ENCODE data around the gene EZR.
A peak's percentile ranks its signal among the peaks of the same experiment; 100 is the strongest.
"Not testable (repeated sequence)": the region's sequence is repeated elsewhere in the genome, so short reads cannot be mapped to it uniquely, and the experiment has no call there.

Gene EZR

GRCh38 chr6:158852312-158853071, 33.3 kb upstream of the EZR start:
- TF ChIP-seq POLR2A (IDR thresholded peaks at IDR 0.05; ENCODE audit: low read length) (no peak), GATA1 (IDR thresholded peaks at IDR 0.05; ENCODE audit: low read depth, low read length) (no peak)
- DNase-seq: no peak

DNA sequence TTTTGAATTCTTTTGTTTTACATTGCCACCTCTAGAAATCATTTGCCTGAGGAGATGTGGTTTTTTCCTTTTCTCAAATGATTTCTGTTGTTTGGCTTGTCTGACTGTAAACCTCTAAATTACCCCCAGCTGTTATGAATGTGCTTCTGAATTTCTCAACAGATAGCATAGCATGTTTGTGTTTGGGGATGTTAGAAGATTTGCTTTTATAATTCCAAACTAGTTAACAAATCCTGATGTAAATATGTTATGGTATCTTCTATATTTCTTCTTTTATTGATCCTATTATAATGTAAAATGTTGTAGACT, 31.6 kb upstream of the EZR start:
- DNase-seq: no peak

GRCh38 chr6:158849899-158850806, 31.0 kb upstream of the EZR start:
- TF ChIP-seq POLR2A (IDR thresholded peaks at IDR 0.05; ENCODE audit: low read length) (peak; percentile 68), GATA1 (IDR thresholded peaks at IDR 0.05; ENCODE audit: low read depth, low read length) (no peak)
- peak; percentile 87 to 89 for DNase-seq

More for the DNA sequence above, 31.6 kb upstream of the EZR start:
- TF ChIP-seq GATA1 (IDR thresholded peaks at IDR 0.05; ENCODE audit: low read depth, low read length): no peak

GRCh38 chr6:158848490-158848895, 29.3 kb upstream of the EZR start:
- DNase-seq: no peak
- TF ChIP-seq GATA1 (IDR thresholded peaks at IDR 0.05; ENCODE audit: low read depth, low read length) (no peak), POLR2A (IDR thresholded peaks at IDR 0.05; ENCODE audit: low read length) (no peak)

DNA sequence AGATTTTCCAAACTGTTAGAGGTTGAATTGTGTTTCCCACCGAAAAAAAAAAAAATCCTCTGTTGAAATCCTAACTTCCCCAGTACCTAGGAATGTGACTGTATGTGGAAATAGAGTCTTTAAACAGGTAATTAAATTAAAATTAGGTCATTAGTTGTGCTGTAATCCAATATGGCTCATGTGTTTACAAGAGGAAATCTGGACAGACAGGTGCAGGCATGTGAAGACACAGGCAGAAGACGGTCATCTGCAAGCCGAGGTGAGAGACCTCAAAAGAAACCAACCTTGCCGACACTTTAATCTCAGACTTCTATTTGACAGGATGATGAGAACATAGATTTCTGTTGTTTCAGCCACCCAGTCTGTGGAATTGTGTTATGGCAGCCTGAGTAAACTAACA, 28.6 kb upstream of the EZR start:
- no peak for TF ChIP-seq GATA1 (IDR thresholded peaks at IDR 0.05; ENCODE audit: low read depth, low read length)
- TF ChIP-seq POLR2A (IDR thresholded peaks at IDR 0.05; ENCODE audit: low read length): no peak
- no peak for DNase-seq

DNA sequence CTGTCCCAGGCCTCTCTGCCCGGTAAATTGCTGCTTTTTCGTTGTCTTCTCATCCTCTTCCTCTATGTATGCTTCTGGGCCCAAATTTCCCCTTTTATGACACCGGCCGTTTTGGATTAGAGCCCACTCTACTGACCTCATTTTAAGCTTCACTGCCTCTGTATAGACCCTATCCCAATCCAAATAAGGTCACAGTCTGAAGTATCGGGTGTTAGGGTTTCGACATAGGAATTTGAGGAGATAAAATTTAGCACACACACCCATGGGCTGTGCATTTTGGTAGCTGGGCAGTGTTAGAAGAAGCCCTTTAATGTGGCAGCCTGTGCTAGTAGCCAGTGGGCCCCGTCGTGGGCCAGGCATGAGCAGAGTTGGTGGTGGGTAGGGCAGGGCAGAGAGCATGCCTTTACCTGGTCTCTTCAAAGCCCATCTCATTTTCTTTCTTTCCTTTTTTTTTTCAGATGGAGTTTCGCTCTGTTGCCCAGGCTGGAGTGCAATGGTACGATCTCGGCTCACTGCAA, 27.9 kb upstream of the EZR start:
- peak in 1 of 2 experiments; percentile 26 for DNase-seq
- no peak for TF ChIP-seq POLR2A (IDR thresholded peaks at IDR 0.05; ENCODE audit: low read length)
- TF ChIP-seq GATA1 (IDR thresholded peaks at IDR 0.05; ENCODE audit: low read depth, low read length): no peak

DNA sequence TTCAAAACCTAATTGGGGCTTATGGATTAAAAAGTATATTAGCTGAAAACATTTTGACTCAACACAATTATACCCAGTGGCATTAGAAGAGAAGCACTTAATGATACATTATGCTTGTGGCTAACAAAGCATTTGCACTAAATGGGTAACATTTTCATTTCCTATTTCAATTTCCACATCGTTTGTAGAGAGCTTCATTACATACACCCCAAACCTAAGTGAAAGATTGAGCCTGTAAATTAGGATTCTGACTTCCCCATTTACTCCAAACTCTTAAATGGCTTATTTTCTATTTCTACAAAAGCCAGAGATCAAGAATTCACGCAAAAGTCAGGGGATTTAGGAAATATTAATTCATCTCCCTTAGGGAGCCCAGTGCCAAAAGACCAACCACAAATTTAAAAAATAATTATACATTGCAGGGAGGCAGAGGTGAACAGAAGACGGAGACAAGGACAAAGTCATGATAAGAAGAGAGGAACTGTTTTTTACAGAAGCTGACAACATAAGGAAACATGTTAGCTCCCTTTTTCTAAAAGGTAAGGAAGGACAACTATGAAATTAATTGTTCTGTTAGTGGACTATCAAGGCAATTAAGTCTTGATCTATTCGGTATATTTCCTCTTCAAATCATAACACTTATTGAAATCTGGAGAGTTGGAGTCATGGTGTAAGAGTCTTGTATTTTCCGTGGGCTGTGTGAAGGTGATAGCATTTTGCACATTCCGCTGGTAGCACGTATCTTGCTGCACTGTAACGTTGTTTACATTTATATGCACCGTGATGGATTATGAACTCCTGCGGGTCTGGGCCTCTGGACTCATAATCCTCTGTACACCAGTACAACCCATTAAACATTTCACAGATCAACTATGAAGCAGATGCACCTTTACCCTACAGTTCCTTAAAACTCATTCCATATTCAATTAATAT, 24.8 kb upstream of the EZR start:
- TF ChIP-seq POLR2A (IDR thresholded peaks at IDR 0.05; ENCODE audit: low read length) (no peak), GATA1 (IDR thresholded peaks at IDR 0.05; ENCODE audit: low read depth, low read length) (no peak)
- no peak for DNase-seq

DNA sequence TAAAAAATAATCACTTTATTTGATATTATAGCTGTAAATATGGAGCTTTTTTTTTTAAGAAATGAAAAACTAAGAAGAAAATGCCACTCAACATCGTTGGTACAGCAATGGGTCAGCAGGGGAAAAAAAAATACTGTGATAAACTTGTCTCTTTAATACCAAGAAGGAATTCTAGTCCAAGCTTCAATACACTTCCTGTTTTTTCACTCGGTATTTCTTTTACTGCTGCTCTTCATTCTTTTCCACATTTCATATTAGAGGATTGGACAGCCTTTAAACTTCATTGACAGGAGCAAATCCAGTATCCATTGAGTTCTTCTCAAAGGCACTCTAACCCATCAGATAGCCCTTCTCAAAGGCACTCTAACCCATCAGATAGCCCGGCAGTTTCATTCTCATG, 22.2 kb upstream of the EZR start:
- TF ChIP-seq POLR2A (IDR thresholded peaks at IDR 0.05; ENCODE audit: low read length) (no peak), GATA1 (IDR thresholded peaks at IDR 0.05; ENCODE audit: low read depth, low read length) (no peak)
- no peak for DNase-seq

GRCh38 chr6:158840465-158840864, 21.3 kb upstream of the EZR start:
- no peak for DNase-seq
- no peak for TF ChIP-seq GATA1 (IDR thresholded peaks at IDR 0.05; ENCODE audit: low read depth, low read length)
- no peak for TF ChIP-seq POLR2A (IDR thresholded peaks at IDR 0.05; ENCODE audit: low read length)

DNA sequence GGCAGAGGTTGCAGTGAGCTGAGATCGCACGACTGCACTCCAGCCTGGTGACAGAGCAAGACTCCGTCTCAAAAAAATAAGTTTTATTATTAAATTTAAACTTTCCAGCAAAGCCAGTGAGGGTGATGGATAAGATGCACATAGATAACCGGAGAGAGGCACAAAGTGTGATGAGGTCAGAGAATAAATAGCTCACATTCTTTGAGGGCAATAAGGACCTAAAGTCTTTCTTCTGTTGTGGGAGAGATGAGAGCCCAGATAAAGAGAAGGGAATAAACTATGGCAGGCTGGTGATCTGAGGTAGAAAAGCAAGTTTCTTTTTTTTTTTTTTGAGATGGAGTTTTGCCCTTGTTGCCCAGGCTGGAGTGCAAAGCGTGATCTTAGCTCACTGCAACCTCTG, 20.6 kb upstream of the EZR start:
- TF ChIP-seq GATA1 (IDR thresholded peaks at IDR 0.05; ENCODE audit: low read depth, low read length) (no peak), POLR2A (IDR thresholded peaks at IDR 0.05; ENCODE audit: low read length) (no peak)
- DNase-seq: no peak

- not testable (repeated sequence) for DNase-seq
Observed at GRCh38 chr6:158838790-158839189, 19.6 kb upstream of the EZR start.

DNA sequence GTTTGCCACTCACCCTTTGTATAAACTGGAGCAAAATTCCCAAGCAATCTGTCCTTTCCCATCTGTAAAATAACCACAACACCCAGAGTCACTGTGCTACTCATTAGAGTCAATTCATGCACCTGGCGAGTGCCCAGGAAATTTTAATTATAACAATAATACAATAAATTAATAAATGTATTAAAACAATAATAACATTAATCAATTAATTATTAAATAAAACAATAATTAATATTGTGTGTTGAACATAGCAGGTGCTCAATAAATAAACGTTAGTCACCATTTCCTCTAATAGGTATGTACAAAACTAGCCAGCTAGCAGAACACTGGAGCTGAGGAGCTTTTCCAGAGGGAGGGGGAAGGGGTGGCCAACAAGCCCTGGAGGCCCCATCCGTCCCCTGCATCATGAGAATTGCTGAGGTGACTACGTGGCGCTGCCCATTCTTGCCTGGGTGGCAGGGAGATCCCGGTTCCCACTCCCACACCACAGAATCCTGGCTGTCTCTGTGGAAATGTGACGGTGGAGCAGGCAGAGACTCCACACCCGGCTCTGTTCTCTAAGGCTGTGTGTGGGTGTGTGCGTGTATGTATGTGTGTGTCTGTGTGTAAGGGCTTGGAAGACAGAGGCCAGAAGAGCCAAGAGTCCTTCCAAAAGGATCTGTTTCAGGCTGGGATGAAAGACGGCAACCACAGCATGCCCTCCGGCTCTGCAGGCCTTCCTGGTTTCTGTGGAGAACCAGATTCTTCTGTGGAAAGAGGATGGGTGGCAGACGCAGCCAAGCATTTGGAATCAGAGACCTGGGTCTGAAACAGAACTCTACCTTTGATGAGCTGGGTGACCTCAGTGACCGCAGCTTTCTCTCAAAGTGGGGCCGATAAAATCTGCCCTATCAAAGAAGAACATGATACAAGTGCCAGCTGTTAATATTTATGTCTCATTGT, 18.8 kb upstream of the EZR start:
- TF ChIP-seq POLR2A (IDR thresholded peaks at IDR 0.05; ENCODE audit: low read length) (no peak), GATA1 (IDR thresholded peaks at IDR 0.05; ENCODE audit: low read depth, low read length) (no peak)
- peak; percentile 21 to 23 for DNase-seq
